GM23338 (cell line): ENCODE results near the gene RUNX3. TPM values are rescaled to one million over a fixed set of nuclear protein-coding genes. Genes with fewer than 3 reads are reported as not detected.

Experiments
- ATAC-seq: fragments of 200-7000 bp; cut with Tn5 transposase; 3 replicates; pipeline ENCODE4 v1.9.1; 2020
- DNase-seq: peaks from one replicate; pipeline ENCODE4 v3.0.0-alpha.2; 2015; ENCODE audit warnings: low spot score
- H2AFZ ChIP-seq: fragments of 200-600 bp; sonication (generic); 2 replicates; pipeline ENCODE4 v1.8.0; 2016; ENCODE audit warnings: antibody characterized with exemption, mild to moderate bottlenecking, moderate library complexity
- H3F3A ChIP-seq: fragments of 200-600 bp; sonication (generic); replicated peaks from 2 replicates; pipeline ENCODE4 v1.8.0; 2017; ENCODE audit warnings: antibody characterized with exemption, mixed run types, low read depth
- H3K27ac ChIP-seq: fragments of 200-600 bp; sonication (generic); 2 replicates; pipeline ENCODE4 v1.6.1; 2016; ENCODE audit warnings: low read depth
- H3K27me3 ChIP-seq: fragments of 200-600 bp; sonication (generic); 2 replicates; pipeline ENCODE4 v1.8.0; 2016; ENCODE audit warnings: mild to moderate bottlenecking, mixed run types, moderate library complexity; ENCODE audit not compliant: insufficient read depth
- H3K36me3 ChIP-seq: fragments of 200-600 bp; sonication (generic); 2 replicates; pipeline ENCODE4 v1.8.0; 2016; ENCODE audit warnings: mild to moderate bottlenecking; ENCODE audit not compliant: insufficient read depth
- H3K4me1 ChIP-seq: fragments of 200-600 bp; sonication (generic); 2 replicates; pipeline ENCODE4 v1.8.0; 2016; ENCODE audit warnings: mild to moderate bottlenecking, moderate library complexity; ENCODE audit not compliant: insufficient read depth
- H3K4me2 ChIP-seq: fragments of 200-600 bp; sonication (generic); 2 replicates; pipeline ENCODE4 v1.7.1; 2017; ENCODE audit warnings: mixed run types
- H3K4me3 ChIP-seq: fragments of 200-600 bp; sonication (generic); 2 replicates; pipeline ENCODE4 v1.6.1; 2016; ENCODE audit warnings: mixed run types
- H3K79me2 ChIP-seq: fragments of 200-600 bp; sonication (generic); replicated peaks from 2 replicates; pipeline ENCODE4 v1.8.0; 2017; ENCODE audit warnings: mild to moderate bottlenecking; ENCODE audit not compliant: insufficient read depth
- H3K9me2 ChIP-seq: fragments of 200-600 bp; sonication (generic); 2 replicates; pipeline ENCODE4 v1.8.0; 2017; ENCODE audit not compliant: insufficient read depth
- H4K20me1 ChIP-seq: fragments of 200-600 bp; sonication (generic); replicated peaks from 2 replicates; pipeline ENCODE4 v1.8.0; 2017; ENCODE audit warnings: mild to moderate bottlenecking; ENCODE audit not compliant: insufficient read depth
- H3K27ac Mint-ChIP-seq: 2 replicates; pipeline ENCODE4 v1.8.0; 2020; ENCODE audit warnings: inconsistent platforms, mild to moderate bottlenecking, moderate library complexity, mixed read lengths
- H3K27me3 Mint-ChIP-seq: 3 replicates; pipeline ENCODE4 v1.8.0; 2022; ENCODE audit warnings: low read depth, mild to moderate bottlenecking, moderate library complexity, mixed read lengths, inconsistent platforms; ENCODE audit not compliant: insufficient read depth, poor library complexity
- H3K36me3 Mint-ChIP-seq: 3 replicates; pipeline ENCODE4 v1.8.0; 2021; ENCODE audit warnings: low read depth, mild to moderate bottlenecking, inconsistent platforms, moderate library complexity, mixed read lengths
- H3K4me1 Mint-ChIP-seq: 3 replicates; pipeline ENCODE4 v1.8.0; 2020; ENCODE audit warnings: mild to moderate bottlenecking, inconsistent platforms, mixed read lengths
- H3K4me3 Mint-ChIP-seq: 3 replicates; pipeline ENCODE4 v1.8.0; 2021; ENCODE audit warnings: moderate library complexity, mild to moderate bottlenecking, inconsistent platforms, mixed read lengths
- H3K9me3 Mint-ChIP-seq: 3 replicates; pipeline ENCODE4 v1.8.0; 2020; ENCODE audit warnings: moderate library complexity, mild to moderate bottlenecking, inconsistent platforms, mixed read lengths
- CREB1 ChIP-seq: fragments of 250-450 bp; sonication (Bioruptor Pico); IDR thresholded peaks from 2 replicates; pipeline ENCODE4 v1.5.0; 2020; ENCODE audit warnings: low read depth, mild to moderate bottlenecking, moderate library complexity
- CTCF ChIP-seq, 2 experiments: fragments of 200-600 bp in 1 of 2; sonication (generic) in 1 of 2; conservative IDR thresholded peaks; 2 replicates each; pipeline versions ENCODE4 v1.5.1 to v1.6.1; 2016 to 2017; ENCODE audit warnings: antibody characterized with exemption in 2 of 2, low read depth in 2 of 2, mild to moderate bottlenecking in 2 of 2, moderate library complexity in 1 of 2
- EZH2phosphoT487 ChIP-seq: fragments of 200-600 bp; sonication (generic); IDR thresholded peaks from one replicate; pipeline ENCODE4 v1.8.1; 2018; ENCODE audit warnings: antibody characterized with exemption; ENCODE audit not compliant: unreplicated experiment
- POLR2AphosphoS5 ChIP-seq: IDR thresholded peaks from 2 replicates; pipeline ENCODE4 v1.6.1; 2016; ENCODE audit warnings: antibody characterized with exemption, low read depth
- REST ChIP-seq: IDR thresholded peaks from one replicate; pipeline ENCODE4 v1.6.1; 2018; ENCODE audit warnings: antibody characterized with exemption; ENCODE audit not compliant: unreplicated experiment
- ZNF114 ChIP-seq: fragments of 250-450 bp; sonication (Bioruptor Pico); IDR thresholded peaks from 2 replicates; pipeline ENCODE4 v1.5.0; 2020; ENCODE audit warnings: mild to moderate bottlenecking, moderate library complexity
- ZNF331 ChIP-seq: fragments of 250-450 bp; sonication (Bioruptor Pico); IDR thresholded peaks from 2 replicates; pipeline ENCODE4 v1.5.0; 2020; ENCODE audit warnings: low read depth, mild to moderate bottlenecking, moderate library complexity
- polyA plus RNA-seq: library from polyadenylated mRNA; unstranded; fragments of >200 nt; fragmentation: Nextera tagmentation; extraction: Ambion mirVana; gene quantifications from 2 replicates; pipeline ENCODE4 v1.2.1, GENCODE V29; 2016
- total RNA-seq: library from RNA; depleted of rRNA; stranded (reverse); fragments of >200 nt; shearing (Covaris generic); gene quantifications from 2 replicates; pipeline ENCODE4 v1.2.3, GENCODE V29; 2014
- TF ChIP-seq, protein P1 (sequence below): fragments of 250-450 bp; sonication (Bioruptor Pico); IDR thresholded peaks from 2 replicates; pipeline ENCODE4 v1.5.0; 2020; ENCODE audit warnings: mild to moderate bottlenecking, moderate library complexity

RUNX3 gene
- total and polyA plus RNA-seq, 2 experiments from 2014 or later: 0.23 to 0.73 TPM

GRCh38 chr1:24861821-24862727, 68.0 kb downstream of the RUNX3 start:
- Histone ChIP-seq H2AFZ (peak overlapping the region; percentile 87), H3K4me1 (0 out of 2 replicates have a peak, but pooled peaks cover 9% of the 10 kb centered on the region), H3K27me3 (no peaks in the 10 kb centered on the region), H3K79me2 (no peaks in the 10 kb centered on the region), H3K9me2 (no peaks in the 10 kb centered on the region), H3K4me3 (no peak overlapping the region), H4K20me1 (no peaks in the 10 kb centered on the region), H3F3A (no peaks in the 10 kb centered on the region), H3K27ac (no peak overlapping the region), H3K4me2 (no peak overlapping the region), H3K36me3 (no peaks in the 10 kb centered on the region)
- DNase-seq (peak; percentile 28), ATAC-seq (peak; percentile 41)
- H3K9me3 Mint-ChIP-seq: no peaks in the 10 kb centered on the region
- H3K27me3 Mint-ChIP-seq: peaks cover 16% of the 10 kb centered on the region
- H3K4me1 Mint-ChIP-seq: peaks cover 14% of the 10 kb centered on the region
- 0 out of 4 replicates have a peak, but pooled peaks of 1 of the 2 experiments have one; percentile 14 for TF ChIP-seq CTCF (conservative IDR thresholded peaks at IDR 0.05; ENCODE audit: low read depth in 2 of 2)
- no peak for TF ChIP-seq POLR2AphosphoS5
- TF ChIP-seq CREB1: no peak
- H3K27ac Mint-ChIP-seq: no peak overlapping the region
- no peak overlapping the region; the same call in 2 of the 3 replicates for H3K4me3 Mint-ChIP-seq
- H3K36me3 Mint-ChIP-seq: no peaks in the 10 kb centered on the region

- Mint-ChIP-seq H3K36me3 (no peaks in the 10 kb centered on the region), H3K4me1 (peaks cover 14% of the 10 kb centered on the region), H3K4me3 (no peak overlapping the region), H3K27ac (no peak overlapping the region), H3K9me3 (no peaks in the 10 kb centered on the region), H3K27me3 (peaks cover 14% of the 10 kb centered on the region)
- H3F3A ChIP-seq: no peaks in the 10 kb centered on the region
- no peak overlapping the region for H3K4me3 ChIP-seq
- H3K4me2 ChIP-seq: no peak overlapping the region
- H3K79me2 ChIP-seq: no peaks in the 10 kb centered on the region
- no peaks in the 10 kb centered on the region for H4K20me1 ChIP-seq
- 0 out of 2 replicates have a peak, but pooled peaks cover 9% of the 10 kb centered on the region for H3K4me1 ChIP-seq
- no peak for DNase-seq
- no peaks in the 10 kb centered on the region for H3K9me2 ChIP-seq
- no peaks in the 10 kb centered on the region for H3K27me3 ChIP-seq
- no peak overlapping the region for H3K27ac ChIP-seq
- ATAC-seq: no peak
- no peaks in the 10 kb centered on the region for H3K36me3 ChIP-seq
- H2AFZ ChIP-seq: no peak overlapping the region
- no peak for TF ChIP-seq ZNF114 (CRISPR knock-in tag)
- no peak for TF ChIP-seq EZH2phosphoT487
- TF ChIP-seq ZNF331 (CRISPR knock-in tag): no peak
- TF ChIP-seq CREB1: no peak
- no peak for TF ChIP-seq REST
- TF ChIP-seq POLR2AphosphoS5: no peak
- TF ChIP-seq, protein P1, sequence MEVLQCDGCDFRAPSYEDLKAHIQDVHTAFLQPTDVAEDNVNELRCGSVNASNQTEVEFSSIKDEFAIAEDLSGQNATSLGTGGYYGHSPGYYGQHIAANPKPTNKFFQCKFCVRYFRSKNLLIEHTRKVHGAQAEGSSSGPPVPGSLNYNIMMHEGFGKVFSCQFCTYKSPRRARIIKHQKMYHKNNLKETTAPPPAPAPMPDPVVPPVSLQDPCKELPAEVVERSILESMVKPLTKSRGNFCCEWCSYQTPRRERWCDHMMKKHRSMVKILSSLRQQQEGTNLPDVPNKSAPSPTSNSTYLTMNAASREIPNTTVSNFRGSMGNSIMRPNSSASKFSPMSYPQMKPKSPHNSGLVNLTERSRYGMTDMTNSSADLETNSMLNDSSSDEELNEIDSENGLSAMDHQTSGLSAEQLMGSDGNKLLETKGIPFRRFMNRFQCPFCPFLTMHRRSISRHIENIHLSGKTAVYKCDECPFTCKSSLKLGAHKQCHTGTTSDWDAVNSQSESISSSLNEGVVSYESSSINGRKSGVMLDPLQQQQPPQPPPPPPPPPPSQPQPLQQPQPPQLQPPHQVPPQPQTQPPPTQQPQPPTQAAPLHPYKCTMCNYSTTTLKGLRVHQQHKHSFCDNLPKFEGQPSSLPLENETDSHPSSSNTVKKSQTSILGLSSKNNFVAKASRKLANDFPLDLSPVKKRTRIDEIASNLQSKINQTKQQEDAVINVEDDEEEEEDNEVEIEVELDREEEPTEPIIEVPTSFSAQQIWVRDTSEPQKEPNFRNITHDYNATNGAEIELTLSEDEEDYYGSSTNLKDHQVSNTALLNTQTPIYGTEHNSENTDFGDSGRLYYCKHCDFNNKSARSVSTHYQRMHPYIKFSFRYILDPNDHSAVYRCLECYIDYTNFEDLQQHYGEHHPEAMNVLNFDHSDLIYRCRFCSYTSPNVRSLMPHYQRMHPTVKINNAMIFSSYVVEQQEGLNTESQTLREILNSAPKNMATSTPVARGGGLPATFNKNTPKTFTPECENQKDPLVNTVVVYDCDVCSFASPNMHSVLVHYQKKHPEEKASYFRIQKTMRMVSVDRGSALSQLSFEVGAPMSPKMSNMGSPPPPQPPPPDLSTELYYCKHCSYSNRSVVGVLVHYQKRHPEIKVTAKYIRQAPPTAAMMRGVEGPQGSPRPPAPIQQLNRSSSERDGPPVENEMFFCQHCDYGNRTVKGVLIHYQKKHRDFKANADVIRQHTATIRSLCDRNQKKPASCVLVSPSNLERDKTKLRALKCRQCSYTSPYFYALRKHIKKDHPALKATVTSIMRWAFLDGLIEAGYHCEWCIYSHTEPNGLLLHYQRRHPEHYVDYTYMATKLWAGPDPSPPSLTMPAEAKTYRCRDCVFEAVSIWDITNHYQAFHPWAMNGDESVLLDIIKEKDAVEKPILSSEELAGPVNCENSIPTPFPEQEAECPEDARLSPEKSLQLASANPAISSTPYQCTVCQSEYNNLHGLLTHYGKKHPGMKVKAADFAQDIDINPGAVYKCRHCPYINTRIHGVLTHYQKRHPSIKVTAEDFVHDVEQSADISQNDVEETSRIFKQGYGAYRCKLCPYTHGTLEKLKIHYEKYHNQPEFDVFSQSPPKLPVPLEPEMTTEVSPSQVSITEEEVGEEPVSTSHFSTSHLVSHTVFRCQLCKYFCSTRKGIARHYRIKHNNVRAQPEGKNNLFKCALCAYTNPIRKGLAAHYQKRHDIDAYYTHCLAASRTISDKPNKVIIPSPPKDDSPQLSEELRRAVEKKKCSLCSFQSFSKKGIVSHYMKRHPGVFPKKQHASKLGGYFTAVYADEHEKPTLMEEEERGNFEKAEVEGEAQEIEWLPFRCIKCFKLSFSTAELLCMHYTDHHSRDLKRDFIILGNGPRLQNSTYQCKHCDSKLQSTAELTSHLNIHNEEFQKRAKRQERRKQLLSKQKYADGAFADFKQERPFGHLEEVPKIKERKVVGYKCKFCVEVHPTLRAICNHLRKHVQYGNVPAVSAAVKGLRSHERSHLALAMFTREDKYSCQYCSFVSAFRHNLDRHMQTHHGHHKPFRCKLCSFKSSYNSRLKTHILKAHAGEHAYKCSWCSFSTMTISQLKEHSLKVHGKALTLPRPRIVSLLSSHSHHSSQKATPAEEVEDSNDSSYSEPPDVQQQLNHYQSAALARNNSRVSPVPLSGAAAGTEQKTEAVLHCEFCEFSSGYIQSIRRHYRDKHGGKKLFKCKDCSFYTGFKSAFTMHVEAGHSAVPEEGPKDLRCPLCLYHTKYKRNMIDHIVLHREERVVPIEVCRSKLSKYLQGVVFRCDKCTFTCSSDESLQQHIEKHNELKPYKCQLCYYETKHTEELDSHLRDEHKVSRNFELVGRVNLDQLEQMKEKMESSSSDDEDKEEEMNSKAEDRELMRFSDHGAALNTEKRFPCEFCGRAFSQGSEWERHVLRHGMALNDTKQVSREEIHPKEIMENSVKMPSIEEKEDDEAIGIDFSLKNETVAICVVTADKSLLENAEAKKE (CRISPR knock-in tag): no peak
Observed at GRCh38 chr1:24860841-24861240, 69.2 kb downstream of the RUNX3 start.
